Right forelimb (tissue), 1 donor: ENCODE results near the gene DIS3L2.
"Not testable (repeated sequence)": the region's sequence is repeated elsewhere in the genome, so short reads cannot be mapped to it uniquely, and the experiment has no call there.

Experiments used
- DNase-seq: peaks from one replicate; pipeline ENCODE4 v3.0.0-alpha.2; 2018

DIS3L2 gene

GRCh38 chr2:232310696-232311095 lies 349.2 kb downstream of the DIS3L2 start:
- DNase-seq, result no peak

GRCh38 chr2:232313645-232314044 lies 352.1 kb downstream of the DIS3L2 start:
- DNase-seq, result not testable (repeated sequence)

GRCh38 chr2:232315049-232315922 lies 353.8 kb downstream of the DIS3L2 start:
- DNase-seq, result peak; percentile 59

- DNase-seq, result no peak
Observed at GRCh38 chr2:232315923-232316299, 354.4 kb downstream of the DIS3L2 start.

- peak; percentile 40 for DNase-seq
Observed at GRCh38 chr2:232316461-232317330, 355.2 kb downstream of the DIS3L2 start.

- DNase-seq, result no peak
Observed at GRCh38 chr2:232318169-232318855, 356.8 kb downstream of the DIS3L2 start.

- DNase-seq, result no peak
Observed at GRCh38 chr2:232319067-232319802, 357.7 kb downstream of the DIS3L2 start.

GRCh38 chr2:232319803-232320442 lies 358.4 kb downstream of the DIS3L2 start:
- no peak for DNase-seq

- DNase-seq, result no peak
Observed at GRCh38 chr2:232320443-232320803, 358.9 kb downstream of the DIS3L2 start.

GRCh38 chr2:232321156-232321816 lies 359.8 kb downstream of the DIS3L2 start:
- DNase-seq, result no peak

GRCh38 chr2:232321817-232322559 lies 360.5 kb downstream of the DIS3L2 start:
- no peak for DNase-seq

- DNase-seq, result no peak
Observed at GRCh38 chr2:232322560-232323327, 361.2 kb downstream of the DIS3L2 start.

GRCh38 chr2:232323328-232323650 lies 361.8 kb downstream of the DIS3L2 start:
- DNase-seq, result no peak

- not testable (repeated sequence) for DNase-seq
Observed at GRCh38 chr2:232323967-232324366, 362.5 kb downstream of the DIS3L2 start.

GRCh38 chr2:232324778-232325177 lies 363.3 kb downstream of the DIS3L2 start:
- DNase-seq, result no peak

GRCh38 chr2:232325324-232326273 lies 364.1 kb downstream of the DIS3L2 start:
- DNase-seq, result peak; percentile 56

- DNase-seq, result peak; percentile 34
Observed at GRCh38 chr2:232326274-232327104, 365.0 kb downstream of the DIS3L2 start.
